Neural cell (in vitro differentiated cells): ENCODE measurements around the gene PRICKLE3.

Source experiments
- CTCF ChIP-seq: fragments of 450-650 bp; IDR thresholded peaks from 2 replicates; pipeline ENCODE4 v1.5.1; 2014; ENCODE audit warnings: antibody characterized with exemption, mild to moderate bottlenecking, moderate library complexity; ENCODE audit not compliant: poor library complexity, severe bottlenecking
- EP300 ChIP-seq: fragments of 450-650 bp; conservative IDR thresholded peaks from 2 replicates; pipeline ENCODE4 v1.6.1; 2014; ENCODE audit warnings: antibody characterized with exemption, mild to moderate bottlenecking, moderate library complexity; ENCODE audit not compliant: poor library complexity, severe bottlenecking
- EZH2 ChIP-seq: fragments of 200-600, 300-800 bp; shearing (Covaris generic), sonication (generic); IDR thresholded peaks from 2 replicates; pipeline ENCODE4 v1.6.1; 2014; ENCODE audit warnings: antibody characterized with exemption, low read length, borderline replicate concordance, mild to moderate bottlenecking; ENCODE audit not compliant: insufficient read depth, poor library complexity, severe bottlenecking
- MXI1 ChIP-seq: fragments of 450-650 bp; conservative IDR thresholded peaks from 2 replicates; pipeline ENCODE4 v1.6.1; 2014; ENCODE audit warnings: antibody characterized with exemption, mild to moderate bottlenecking; ENCODE audit not compliant: poor library complexity, severe bottlenecking
- POLR2AphosphoS5 ChIP-seq: IDR thresholded peaks from 2 replicates; pipeline ENCODE4 v1.6.1; 2012
- RAD21 ChIP-seq: fragments of 450-650 bp; conservative IDR thresholded peaks from 2 replicates; pipeline ENCODE4 v1.6.1; 2014; ENCODE audit warnings: antibody characterized with exemption, mild to moderate bottlenecking, moderate library complexity
- REST ChIP-seq: IDR thresholded peaks from 2 replicates; pipeline ENCODE4 v1.6.1; 2012; ENCODE audit warnings: borderline replicate concordance
- SMC3 ChIP-seq: fragments of 450-650 bp; conservative IDR thresholded peaks from 2 replicates; pipeline ENCODE4 v1.6.1; 2014; ENCODE audit warnings: antibody characterized with exemption, mild to moderate bottlenecking, moderate library complexity; ENCODE audit not compliant: poor library complexity
- TAF1 ChIP-seq: IDR thresholded peaks from 2 replicates; pipeline ENCODE4 v1.6.1; 2012; ENCODE audit warnings: low read depth

GRCh38 chrX:49187028-49187394, 838 bp upstream of the PRICKLE3 start:
- TF ChIP-seq TAF1: no peak
- no peak for TF ChIP-seq CTCF
- no peak for TF ChIP-seq EP300
- TF ChIP-seq RAD21: no peak
- no peak for TF ChIP-seq REST
- TF ChIP-seq POLR2AphosphoS5: no peak
- no peak for TF ChIP-seq EZH2
- TF ChIP-seq MXI1: no peak
- no peak for TF ChIP-seq SMC3
